ENCODE data around the gene CDKAL1. TPM values are rescaled to one million over a fixed set of nuclear protein-coding genes. Genes with fewer than 3 reads are reported as not detected.

The CDKAL1 gene
- total RNA-seq, 3 donors from 2014 or later: 13.0 to 27.2 (median 18.0) TPM

DNA sequence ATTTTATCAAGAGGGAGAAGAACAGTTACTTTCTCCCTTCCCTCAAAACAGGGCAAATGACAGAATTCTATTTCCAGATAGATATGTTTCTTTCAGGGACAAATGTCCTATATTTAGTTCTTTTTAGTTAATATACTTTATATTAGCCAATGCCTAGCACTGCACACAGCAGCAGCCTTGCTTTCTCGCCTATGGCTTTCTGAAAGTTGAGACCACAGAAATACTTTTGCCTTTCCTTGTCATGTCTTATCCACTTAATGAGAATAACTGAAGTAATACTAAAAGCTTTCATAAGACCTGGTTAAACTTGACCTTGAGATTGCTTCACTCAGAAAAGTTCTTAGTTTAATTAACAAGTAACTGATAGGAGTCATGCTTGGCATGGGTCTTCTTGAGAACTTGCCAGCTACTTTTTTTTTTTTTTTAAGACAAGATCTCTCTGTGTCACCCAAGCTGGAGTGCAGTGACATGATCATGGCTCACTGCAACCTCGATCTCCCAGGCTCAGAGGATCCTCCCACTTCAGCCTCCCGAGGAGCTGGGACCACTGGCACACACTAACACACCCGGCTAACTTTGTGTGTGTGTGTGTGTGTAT lies 159.3 kb downstream of the CDKAL1 start:
- Histone ChIP-seq H3K27me3 (no peaks in the 10 kb centered on the region), H3K36me3 (no peaks in the 10 kb centered on the region), H3K4me3 (no peak overlapping the region), H3K9me3 (no peaks in the 10 kb centered on the region), H3K27ac (no peak overlapping the region), H3K4me1 (no peaks in the 10 kb centered on the region)
- intact Hi-C loops (cut with DNase I; ENCODE audit: low total_unique reads): no loop called here
- no peak for DNase-seq (ENCODE audit: low spot score in 2 of 2)
- TF ChIP-seq, protein P1, sequence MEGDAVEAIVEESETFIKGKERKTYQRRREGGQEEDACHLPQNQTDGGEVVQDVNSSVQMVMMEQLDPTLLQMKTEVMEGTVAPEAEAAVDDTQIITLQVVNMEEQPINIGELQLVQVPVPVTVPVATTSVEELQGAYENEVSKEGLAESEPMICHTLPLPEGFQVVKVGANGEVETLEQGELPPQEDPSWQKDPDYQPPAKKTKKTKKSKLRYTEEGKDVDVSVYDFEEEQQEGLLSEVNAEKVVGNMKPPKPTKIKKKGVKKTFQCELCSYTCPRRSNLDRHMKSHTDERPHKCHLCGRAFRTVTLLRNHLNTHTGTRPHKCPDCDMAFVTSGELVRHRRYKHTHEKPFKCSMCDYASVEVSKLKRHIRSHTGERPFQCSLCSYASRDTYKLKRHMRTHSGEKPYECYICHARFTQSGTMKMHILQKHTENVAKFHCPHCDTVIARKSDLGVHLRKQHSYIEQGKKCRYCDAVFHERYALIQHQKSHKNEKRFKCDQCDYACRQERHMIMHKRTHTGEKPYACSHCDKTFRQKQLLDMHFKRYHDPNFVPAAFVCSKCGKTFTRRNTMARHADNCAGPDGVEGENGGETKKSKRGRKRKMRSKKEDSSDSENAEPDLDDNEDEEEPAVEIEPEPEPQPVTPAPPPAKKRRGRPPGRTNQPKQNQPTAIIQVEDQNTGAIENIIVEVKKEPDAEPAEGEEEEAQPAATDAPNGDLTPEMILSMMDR (IDR thresholded peaks at IDR 0.05): no peak
- TF ChIP-seq POLR2A (IDR thresholded peaks at IDR 0.05) (no peak), POLR2AphosphoS5 (IDR thresholded peaks at IDR 0.05) (no peak)

DNA sequence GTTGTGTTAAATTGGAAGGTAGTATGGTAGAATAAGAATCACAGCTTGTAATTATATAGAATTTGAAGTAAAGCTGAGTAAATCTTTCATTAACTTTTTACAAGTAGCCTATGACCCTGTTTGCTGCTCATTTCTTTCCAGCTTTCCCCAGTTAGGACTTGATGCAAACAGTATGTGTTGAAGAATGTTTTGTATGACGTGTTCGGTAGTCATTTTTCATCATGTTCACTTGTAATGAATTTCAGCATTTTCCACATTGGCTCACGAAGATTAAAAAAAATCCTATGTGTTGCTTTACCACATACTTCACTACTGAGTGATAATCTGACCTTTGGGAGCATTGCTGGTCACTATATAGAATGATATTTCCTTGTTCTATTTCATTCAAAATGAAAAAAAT lies 162.4 kb downstream of the CDKAL1 start:
- TF ChIP-seq POLR2AphosphoS5 (IDR thresholded peaks at IDR 0.05): no peak
- TF ChIP-seq, protein P1 (IDR thresholded peaks at IDR 0.05): no peak
- no peak for TF ChIP-seq POLR2A (IDR thresholded peaks at IDR 0.05)
- no peaks in the 10 kb centered on the region for H3K36me3 ChIP-seq
- no peak overlapping the region for H3K4me3 ChIP-seq
- DNase-seq (ENCODE audit: low spot score in 2 of 2): no peak
- no peaks in the 10 kb centered on the region for H3K4me1 ChIP-seq
- no peak overlapping the region for H3K27ac ChIP-seq
- H3K9me3 ChIP-seq: no peaks in the 10 kb centered on the region
- H3K27me3 ChIP-seq: no peaks in the 10 kb centered on the region
- intact Hi-C loops (cut with DNase I; ENCODE audit: low total_unique reads): no loop called here

DNA sequence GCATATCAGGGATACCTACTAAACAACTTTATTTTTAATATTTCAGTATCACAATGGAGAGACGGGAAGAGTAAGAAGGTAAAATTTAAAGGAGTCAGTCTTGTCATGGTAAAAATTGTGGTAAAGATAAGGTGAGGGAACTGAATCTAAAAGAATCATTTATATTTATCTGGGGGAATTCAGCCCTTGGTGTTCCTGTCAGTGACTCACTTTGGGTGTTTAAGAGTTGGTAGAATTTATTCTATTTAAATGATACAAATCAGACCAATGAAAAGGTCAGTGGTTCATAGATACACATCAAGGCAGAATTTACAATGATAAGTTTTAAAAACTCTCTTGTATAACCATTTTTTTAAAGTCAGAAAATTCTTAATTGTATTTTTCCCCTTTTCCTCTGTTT lies 164.4 kb downstream of the CDKAL1 start:
- H3K27ac ChIP-seq: no peak overlapping the region
- H3K4me1 ChIP-seq: no peaks in the 10 kb centered on the region

DNA sequence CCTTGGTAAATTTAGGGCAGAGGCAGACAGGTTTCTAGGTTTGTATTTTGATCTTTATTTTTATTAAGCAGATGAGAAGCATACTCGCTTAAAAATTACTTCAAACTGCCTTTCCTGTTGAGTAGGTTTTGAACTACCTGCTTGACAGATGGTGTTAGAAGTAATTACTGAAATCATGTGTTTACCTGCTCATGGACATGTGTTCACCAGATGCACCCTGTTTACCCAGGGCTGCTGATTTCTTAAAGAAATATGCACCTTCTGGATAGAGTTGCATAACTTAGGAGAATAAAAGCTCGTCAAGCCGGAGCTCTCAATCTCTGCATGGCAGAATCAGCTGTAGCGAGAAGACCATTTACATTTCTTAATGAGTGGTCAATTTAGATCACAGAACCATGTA lies 165.1 kb downstream of the CDKAL1 start:
- H3K9me3 ChIP-seq: no peaks in the 10 kb centered on the region
- no peak for TF ChIP-seq POLR2AphosphoS5 (IDR thresholded peaks at IDR 0.05)
- no peak for TF ChIP-seq POLR2A (IDR thresholded peaks at IDR 0.05)
- TF ChIP-seq, protein P1 (IDR thresholded peaks at IDR 0.05): no peak
- H3K36me3 ChIP-seq: no peaks in the 10 kb centered on the region
- no peaks in the 10 kb centered on the region for H3K27me3 ChIP-seq
- no peak overlapping the region for H3K27ac ChIP-seq
- H3K4me3 ChIP-seq: no peak overlapping the region
- no peaks in the 10 kb centered on the region for H3K4me1 ChIP-seq
- DNase-seq (ENCODE audit: low spot score in 2 of 2): no peak
- intact Hi-C loops (cut with DNase I; ENCODE audit: low total_unique reads): no loop called here

More for the DNA sequence above, 164.4 kb downstream of the CDKAL1 start:
- no peaks in the 10 kb centered on the region for H3K27me3 ChIP-seq
- H3K9me3 ChIP-seq: no peaks in the 10 kb centered on the region
- TF ChIP-seq POLR2AphosphoS5 (IDR thresholded peaks at IDR 0.05): no peak
- TF ChIP-seq, protein P1 (IDR thresholded peaks at IDR 0.05): no peak
- no peak for TF ChIP-seq POLR2A (IDR thresholded peaks at IDR 0.05)
- DNase-seq (ENCODE audit: low spot score in 2 of 2): no peak
- H3K4me3 ChIP-seq: no peak overlapping the region
- intact Hi-C loops (cut with DNase I; ENCODE audit: low total_unique reads): no loop called here
- H3K36me3 ChIP-seq: no peaks in the 10 kb centered on the region

DNA sequence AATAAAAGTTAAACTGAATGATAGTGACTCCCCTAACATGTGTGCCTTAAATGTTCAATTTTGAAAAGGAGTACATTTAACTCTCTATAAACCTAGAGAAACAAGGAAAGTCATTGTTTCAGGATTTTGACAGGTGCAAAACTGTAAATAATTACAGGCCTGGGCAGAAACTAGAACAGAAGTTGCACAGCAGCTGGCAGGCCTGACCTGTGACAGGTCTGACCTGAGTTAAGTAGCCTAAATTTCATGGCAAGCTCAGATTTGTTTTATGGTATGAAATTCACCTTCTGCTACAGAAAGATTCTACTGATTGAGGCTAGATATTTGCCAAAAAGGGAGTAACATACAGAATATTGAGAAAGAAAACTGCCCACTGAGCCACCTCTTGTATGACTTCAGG lies 166.1 kb downstream of the CDKAL1 start:
- H3K36me3 ChIP-seq: no peaks in the 10 kb centered on the region
- H3K27ac ChIP-seq: no peak overlapping the region
- H3K4me3 ChIP-seq: no peak overlapping the region
- DNase-seq (ENCODE audit: low spot score in 2 of 2): no peak
- H3K4me1 ChIP-seq: no peaks in the 10 kb centered on the region
- H3K9me3 ChIP-seq: no peaks in the 10 kb centered on the region
- intact Hi-C loops (cut with DNase I; ENCODE audit: low total_unique reads): no loop called here
- TF ChIP-seq POLR2A (IDR thresholded peaks at IDR 0.05) (no peak), POLR2AphosphoS5 (IDR thresholded peaks at IDR 0.05) (no peak)
- TF ChIP-seq, protein P1 (IDR thresholded peaks at IDR 0.05): no peak
- no peaks in the 10 kb centered on the region for H3K27me3 ChIP-seq
